Measurements from ENCODE around the gene CNTN1. TPM values are rescaled to one million over a fixed set of nuclear protein-coding genes. Genes with fewer than 3 reads are reported as not detected.
"Not testable (repeated sequence)": the region's sequence is repeated elsewhere in the genome, so short reads cannot be mapped to it uniquely, and the experiment has no call there.

Gene CNTN1
- total and polyA plus RNA-seq, 3 donors from 2014 or later = 12.0 to 24.1 (median 21.7) TPM

- H3K9me3 ChIP-seq = no peaks in the 10 kb centered on the region
- no peak for DNase-seq
- H3K27me3 ChIP-seq = no peaks in the 10 kb centered on the region
- H3K4me3 ChIP-seq = no peak overlapping the region
- H3K4me1 ChIP-seq = no peaks in the 10 kb centered on the region
- intact Hi-C loops (cut with DNase I; ENCODE audit: low total_unique reads) = no loop called here
- TF ChIP-seq POLR2A (IDR thresholded peaks at IDR 0.05) (no peak), CTCF (IDR thresholded peaks at IDR 0.05) (no peak)
- H3K27ac ChIP-seq = no peak overlapping the region
- 70 to 71% methylated on average over 7 of the region's 7 CpGs for WGBS, 2 donors
- H3K36me3 ChIP-seq (ENCODE audit: low read depth, missing control alignments) = no peaks in the 10 kb centered on the region
Measured at GRCh38 chr12:41076114-41076513, 383.9 kb downstream of the CNTN1 start.

- H3K9me3 ChIP-seq; H3K27me3 ChIP-seq; H3K4me1 ChIP-seq; DNase-seq; H3K36me3 ChIP-seq (ENCODE audit: low read depth, missing control alignments); H3K4me3 ChIP-seq; intact Hi-C loops (cut with DNase I; ENCODE audit: low total_unique reads); H3K27ac ChIP-seq: not testable (repeated sequence)
- WGBS, 2 donors = 0% methylated on average over 1 of the region's 1 CpG
Measured at GRCh38 chr12:41081241-41081640, 389.0 kb downstream of the CNTN1 start.

DNA sequence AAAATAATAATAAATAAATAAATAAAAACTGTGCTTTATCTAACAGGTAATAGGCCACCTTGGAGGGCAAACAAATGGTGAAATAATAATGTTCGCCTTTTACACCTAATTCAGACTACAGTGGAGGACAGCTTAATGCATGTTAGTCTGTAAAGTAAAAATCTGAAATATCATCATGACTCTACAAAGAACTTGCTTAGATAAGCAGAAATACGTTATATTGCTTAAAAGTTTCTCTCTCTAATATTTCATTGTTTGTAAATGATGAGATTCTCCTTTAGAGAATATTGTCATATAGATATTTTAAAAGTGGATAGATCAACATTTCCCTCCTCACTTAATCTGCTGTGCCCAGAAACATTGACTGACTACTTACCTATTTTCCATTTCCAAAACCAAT lies 397.2 kb downstream of the CNTN1 start:
- no peak for TF ChIP-seq CTCF (IDR thresholded peaks at IDR 0.05)
- no peak for TF ChIP-seq POLR2A (IDR thresholded peaks at IDR 0.05)
- intact Hi-C loops (cut with DNase I; ENCODE audit: low total_unique reads) = no loop called here
- H3K27ac ChIP-seq = no peak overlapping the region
- no peaks in the 10 kb centered on the region for H3K36me3 ChIP-seq (ENCODE audit: low read depth, missing control alignments)
- no peaks in the 10 kb centered on the region for H3K27me3 ChIP-seq
- whole genome bisulfite sequencing, 2 donors = 84 to 91% methylated on average over 2 of the region's 2 CpGs
- no peak for DNase-seq
- no peak overlapping the region for H3K4me3 ChIP-seq
- H3K9me3 ChIP-seq = no peaks in the 10 kb centered on the region
- H3K4me1 ChIP-seq = no peaks in the 10 kb centered on the region

GRCh38 chr12:41092115-41092514 lies 399.9 kb downstream of the CNTN1 start:
- Histone ChIP-seq H3K9me3 (no peaks in the 10 kb centered on the region), H3K27ac (no peak overlapping the region), H3K36me3 (ENCODE audit: low read depth, missing control alignments) (no peaks in the 10 kb centered on the region), H3K4me3 (no peak overlapping the region), H3K27me3 (no peaks in the 10 kb centered on the region), H3K4me1 (no peaks in the 10 kb centered on the region)
- no peak for DNase-seq
- 93 to 95% methylated on average over 1 of the region's 1 CpG for WGBS, 2 donors
- intact Hi-C loops (cut with DNase I; ENCODE audit: low total_unique reads) = no loop called here
- TF ChIP-seq CTCF (IDR thresholded peaks at IDR 0.05) (no peak), POLR2A (IDR thresholded peaks at IDR 0.05) (no peak)

- no peak overlapping the region for H3K4me3 ChIP-seq
- H3K36me3 ChIP-seq (ENCODE audit: low read depth, missing control alignments) = no peaks in the 10 kb centered on the region
- no peak for DNase-seq
- peak overlapping the region in 1 of 2 donors; percentile 34 for H3K27ac ChIP-seq
- WGBS, 2 donors = 89 to 91% methylated on average over 1 of the region's 1 CpG
- H3K27me3 ChIP-seq = no peaks in the 10 kb centered on the region
- intact Hi-C loops (cut with DNase I; ENCODE audit: low total_unique reads) = no loop called here
- no peak for TF ChIP-seq POLR2A (IDR thresholded peaks at IDR 0.05)
- no peak for TF ChIP-seq CTCF (IDR thresholded peaks at IDR 0.05)
- no peaks in the 10 kb centered on the region for H3K9me3 ChIP-seq
- no peaks in the 10 kb centered on the region for H3K4me1 ChIP-seq
Measured at GRCh38 chr12:41096797-41097196, 404.6 kb downstream of the CNTN1 start.

Data from testis (tissue), 3 donors.